GM12878 (cell line): Measurements from ENCODE around the gene PLA2G2C. TPM values are rescaled to one million over a fixed set of nuclear protein-coding genes. Genes with fewer than 3 reads are reported as not detected.

Source experiments
- ATAC-seq: fragments of 200-7000 bp; cut with Tn5 transposase; 3 replicates; pipeline ENCODE4 v1.9.1; 2020; ENCODE audit warnings: mild to moderate bottlenecking, moderate library complexity
- BruUV-seq: library from RNA; stranded (reverse); fragments of 400-500 nt; replicated peaks from 2 replicates; lab custom pipeline; 2021; lab: Mats Ljungman, UMichigan
- CTCF ChIA-PET: fragments of 300-600 bp; sonication (Branson Sonifier 250); formaldehyde crosslinking; extraction: SDS; loops from one replicate; lab custom pipeline; 2021; ENCODE audit warnings: inconsistent platforms; lab: Yijun Ruan, JAX
- POLR2A ChIA-PET: fragments of 350-600 bp; formaldehyde crosslinking; extraction: SDS; loops from one replicate; lab custom pipeline; 2021; ENCODE audit warnings: inconsistent platforms; lab: Charles Lee
- RAD21 ChIA-PET: fragments of 300-600 bp; sonication (Branson Sonifier 250); formaldehyde crosslinking; loops from one replicate; lab custom pipeline; 2023; ENCODE audit warnings: antibody characterized with exemption; ENCODE audit not compliant: unreplicated experiment; lab: Charles Lee
- SMC1A ChIA-PET: fragments of 300-600 bp; sonication (Branson Sonifier 250); formaldehyde crosslinking; loops from one replicate; lab custom pipeline; 2023; ENCODE audit not compliant: unreplicated experiment, uncharacterized antibody; lab: Charles Lee
- DNase-seq: peaks from one replicate; pipeline ENCODE4 v3.0.0-alpha.2; 2011; ENCODE audit warnings: low read depth, low spot score
- FAIRE-seq: peaks from 3 replicates; lab custom pipeline; 2011; peaks lifted over from hg19 to GRCh38; lab: Jason Lieb, UNC
- H2AFZ ChIP-seq: 2 replicates; pipeline ENCODE4 v1.6.0; 2011; ENCODE audit warnings: low read depth, low read length, control low read depth; ENCODE audit not compliant: control insufficient read depth
- H3K27ac ChIP-seq: 2 replicates; pipeline ENCODE4 v1.5.1; 2011; ENCODE audit warnings: control low read depth; ENCODE audit not compliant: control insufficient read depth, insufficient read depth
- H3K27me3 ChIP-seq, 2 experiments: replicated peaks in 1 of 2; 2 replicates each; pipeline versions ENCODE4 v1.6.0 to v1.6.1; 2011; ENCODE audit warnings: low read length in 1 of 2; ENCODE audit not compliant: control insufficient read depth in 2 of 2, insufficient read depth in 2 of 2
- H3K36me3 ChIP-seq, 2 experiments: 2 replicates each; pipeline ENCODE4 v1.5.1; 2011; ENCODE audit warnings: low read length in 1 of 2; ENCODE audit not compliant: control insufficient read depth in 2 of 2, insufficient read depth in 2 of 2
- H3K4me1 ChIP-seq: 2 replicates; pipeline ENCODE4 v1.6.1; 2011; ENCODE audit warnings: mild to moderate bottlenecking, low read length, moderate library complexity, mixed read lengths; ENCODE audit not compliant: control insufficient read depth, insufficient read depth
- H3K4me2 ChIP-seq: 2 replicates; pipeline ENCODE4 v1.6.0; 2011; ENCODE audit warnings: control low read depth; ENCODE audit not compliant: control insufficient read depth, insufficient read depth
- H3K4me3 ChIP-seq: fragments of 200-600 bp; sonication (generic); 2 replicates; pipeline ENCODE4 v1.5.1; 2016
- H3K79me2 ChIP-seq: 2 replicates; pipeline ENCODE4 v1.6.0; 2011; ENCODE audit warnings: low read length; ENCODE audit not compliant: control insufficient read depth, insufficient read depth
- H3K9ac ChIP-seq: 2 replicates; pipeline ENCODE4 v1.8.0; 2011; ENCODE audit warnings: low read length, control low read depth, mixed read lengths; ENCODE audit not compliant: control insufficient read depth, insufficient read depth
- H3K9me3 ChIP-seq: replicated peaks from 3 replicates; pipeline ENCODE4 v1.5.1; 2011; ENCODE audit warnings: mild to moderate bottlenecking, low read length; ENCODE audit not compliant: control insufficient read depth, insufficient read depth
- H4K20me1 ChIP-seq: 2 replicates; pipeline ENCODE4 v1.6.0; 2011; ENCODE audit not compliant: control insufficient read depth, insufficient read depth
- BACH1 ChIP-seq: fragments of 450-650 bp; IDR thresholded peaks from 2 replicates; pipeline ENCODE4 v1.6.1; 2017; ENCODE audit warnings: mild to moderate bottlenecking, borderline replicate concordance
- BCL11A ChIP-seq: IDR thresholded peaks from 2 replicates; pipeline ENCODE4 v1.6.1; 2011; ENCODE audit warnings: low read depth, low read length
- BRCA1 ChIP-seq: IDR thresholded peaks from 2 replicates; pipeline ENCODE4 v1.6.1; 2011; ENCODE audit warnings: low read depth, low read length, improper control_type of control experiment
- CBX5 ChIP-seq: sonication (generic); IDR thresholded peaks from 2 replicates; pipeline ENCODE4 v1.6.1; 2016; ENCODE audit warnings: low read depth, moderate library complexity, mild to moderate bottlenecking, inconsistent platforms
- CEBPZ ChIP-seq: fragments of 150-350 bp; IDR thresholded peaks from 2 replicates; pipeline ENCODE4 v1.6.1; 2016; ENCODE audit warnings: low read depth, low read length
- CHD1 ChIP-seq: IDR thresholded peaks from 2 replicates; pipeline ENCODE4 v1.6.1; 2012; ENCODE audit warnings: low read depth, low read length, improper control_type of control experiment
- E4F1 ChIP-seq: fragments of 450-650 bp; IDR thresholded peaks from 2 replicates; pipeline ENCODE4 v1.6.1; 2018; ENCODE audit warnings: borderline replicate concordance, mild to moderate bottlenecking; ENCODE audit not compliant: partially characterized antibody
- FOXK2 ChIP-seq: fragments of 450-650 bp; IDR thresholded peaks from 2 replicates; pipeline ENCODE4 v1.6.1; 2017; ENCODE audit warnings: mild to moderate bottlenecking, moderate library complexity
- IKZF1 ChIP-seq: fragments of 450-650 bp; conservative IDR thresholded peaks from 2 replicates; pipeline ENCODE4 v1.6.1; 2017; ENCODE audit warnings: antibody characterized with exemption, mild to moderate bottlenecking
- LARP7 ChIP-seq: fragments of 450-650 bp; IDR thresholded peaks from 2 replicates; pipeline ENCODE4 v1.6.1; 2017; ENCODE audit warnings: mild to moderate bottlenecking
- POLR2A ChIP-seq: IDR thresholded peaks from 2 replicates; pipeline ENCODE4 v1.6.1; 2011; ENCODE audit warnings: low read depth, mild to moderate bottlenecking, low read length
- STAT1 ChIP-seq: fragments of 450-650 bp; conservative IDR thresholded peaks from 2 replicates; pipeline ENCODE4 v1.6.1; 2014; ENCODE audit warnings: antibody characterized with exemption, mild to moderate bottlenecking
- SUPT20H ChIP-seq: IDR thresholded peaks from 2 replicates; pipeline ENCODE4 v1.6.1; 2011; ENCODE audit warnings: low read depth, mild to moderate bottlenecking, low read length, moderate library complexity, borderline replicate concordance; ENCODE audit not compliant: control insufficient read depth
- ZBTB11 ChIP-seq: fragments of 450-650 bp; formaldehyde crosslinking; IDR thresholded peaks from 2 replicates; pipeline ENCODE4 v1.5.0; 2022; ENCODE audit warnings: mild to moderate bottlenecking, missing genetic modification characterization
- WGBS: methylation state at CpG from one replicate; pipeline ENCODE4 v1.1.6; 2016; ENCODE audit warnings: low lambda C conversion rate; ENCODE audit not compliant: insufficient replicate concordance, insufficient coverage; ENCODE audit errors: missing lambda C conversion rate; 5-methylcytosine and 5-hydroxymethylcytosine counted together
- in situ Hi-C: fragments of 300-500 bp; cut with MboI; formaldehyde crosslinking; loops from 9 replicates; pipeline ENCODE4 v1.14.3; 2018; ENCODE audit warnings: mixed read lengths
- intact Hi-C: fragments of 100-400 bp; cut with micrococcal nuclease; formaldehyde crosslinking; loops from one replicate; pipeline ENCODE4 v1.14.2; 2022; ENCODE audit not compliant: unreplicated experiment
- polyA plus RNA-seq, 11 experiments: library from polyadenylated mRNA; depleted of rRNA in 4 of 11; unstranded in 6 of 11; stranded (reverse) in 5 of 11; fragments of >200 nt; fragmentation: Nextera tagmentation in 4 of 11; fragmentation: Illumina TruSeq in 1 of 11; extraction: Ambion mirVana in 4 of 11; extraction: Trizol in 1 of 11; gene quantifications; 1 replicate in 1 of 11; 2 replicates in 10 of 11; pipeline versions ENCODE4 v1.2.1 to v1.2.3, GENCODE V29; 2011 to 2016; ENCODE audit warnings: inconsistent platforms in 2 of 11, missing spikeins in 2 of 11, low read depth in 1 of 11
- total RNA-seq, 4 experiments: library from RNA; depleted of rRNA in 3 of 4; stranded (reverse); fragments of >200 nt in 3 of 4; fragmentation: Illumina TruSeq in 1 of 4; extraction: Trizol in 1 of 4; gene quantifications; 2 replicates each; pipeline versions ENCODE4 v1.2.1 to v1.2.3, GENCODE V29; 2013 to 2021
- TF ChIP-seq, protein P1 (sequence below): IDR thresholded peaks from 2 replicates; pipeline ENCODE4 v1.6.1; 2012; ENCODE audit warnings: low read depth, low read length, improper control_type of control experiment
- TF ChIP-seq, protein P2 (sequence below): IDR thresholded peaks from 2 replicates; pipeline ENCODE4 v1.6.1; 2011; ENCODE audit warnings: low read depth, mild to moderate bottlenecking, low read length, moderate library complexity, borderline replicate concordance; ENCODE audit errors: extremely low read depth

PLA2G2C gene
- total and polyA plus RNA-seq, 10 of the 15 experiments (the other 5 are each of a cell fraction or from before 2014, with no cell fraction given): 0.05 TPM; not detected in 9

- ATAC-seq: no peak
- Histone ChIP-seq H3K79me2 (no peaks in the 10 kb centered on the region), H3K4me1 (no peaks in the 10 kb centered on the region), H2AFZ (no peak overlapping the region), H3K9ac (no peak overlapping the region), H3K4me3 (no peak overlapping the region), H3K4me2 (no peak overlapping the region), H3K9me3 (no peaks in the 10 kb centered on the region), H3K36me3 (no peaks in the 10 kb centered on the region), H3K27me3 (peaks cover 1 to 7% of the 10 kb centered on the region in 2 experiments; a peak in 1 of 4 replicates), H3K27ac (no peak overlapping the region), H4K20me1 (no peaks in the 10 kb centered on the region)
- ChIA-PET CTCF (interaction anchor here (1.5 kb wide), 1 partner anchor 12 kb away, joined by 4 read pairs; no protein-coding TSS in a partner anchor), SMC1A (interaction anchor here (2.0 kb wide), 1 partner anchor 285 kb away, joined by 4 read pairs; no protein-coding TSS in a partner anchor), POLR2A (no interaction called here), RAD21 (no interaction called here)
- DNase-seq: no peak
- no peak for FAIRE-seq
- WGBS: 31% methylated on average over 4 of the region's 4 CpGs
- in situ Hi-C loops (no loop called here), intact Hi-C loops (no loop called here)
- BruUV-seq: no TSS peak
- no peak for TF ChIP-seq FOXK2
- TF ChIP-seq, protein P1, sequence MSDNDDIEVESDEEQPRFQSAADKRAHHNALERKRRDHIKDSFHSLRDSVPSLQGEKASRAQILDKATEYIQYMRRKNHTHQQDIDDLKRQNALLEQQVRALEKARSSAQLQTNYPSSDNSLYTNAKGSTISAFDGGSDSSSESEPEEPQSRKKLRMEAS: no peak
- no peak for TF ChIP-seq BCL11A
- no peak for TF ChIP-seq BACH1
- no peak for TF ChIP-seq POLR2A
- no peak for TF ChIP-seq BRCA1
- TF ChIP-seq ZBTB11 (CRISPR knock-in tag): no peak
- no peak for TF ChIP-seq CBX5
- TF ChIP-seq E4F1: no peak
- no peak for TF ChIP-seq SUPT20H
- TF ChIP-seq, protein P2, sequence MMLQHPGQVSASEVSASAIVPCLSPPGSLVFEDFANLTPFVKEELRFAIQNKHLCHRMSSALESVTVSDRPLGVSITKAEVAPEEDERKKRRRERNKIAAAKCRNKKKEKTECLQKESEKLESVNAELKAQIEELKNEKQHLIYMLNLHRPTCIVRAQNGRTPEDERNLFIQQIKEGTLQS: no peak
- no peak for TF ChIP-seq CHD1
- no peak for TF ChIP-seq STAT1
- TF ChIP-seq LARP7: no peak
- TF ChIP-seq CEBPZ: no peak
- TF ChIP-seq IKZF1: no peak
These were observed 21.2 kb upstream of the PLA2G2C start for GRCh38 chr1:20207546-20207945.
